Left ventricle myocardium inferior (tissue), 1 donor: ENCODE measurements around the gene RAB33A. TPM values are rescaled to one million over a fixed set of nuclear protein-coding genes. Genes with fewer than 3 reads are reported as not detected.

Experiments used
- DNase-seq: peaks from one replicate; pipeline ENCODE4 v3.0.0-alpha.2; 2020
- H3K27ac ChIP-seq: fragments of 200-600 bp; replicated peaks from 2 replicates; pipeline ENCODE4 v1.8.0; 2021
- H3K27me3 ChIP-seq: fragments of 200-600 bp; 2 replicates; pipeline ENCODE4 v1.8.0; 2021; ENCODE audit warnings: low read depth
- H3K36me3 ChIP-seq: fragments of 200-600 bp; 2 replicates; pipeline ENCODE4 v1.8.0; 2021
- H3K4me1 ChIP-seq: fragments of 200-600 bp; 2 replicates; pipeline ENCODE4 v1.8.0; 2021
- H3K4me3 ChIP-seq: fragments of 200-600 bp; 2 replicates; pipeline ENCODE4 v1.8.0; 2021; ENCODE audit warnings: mild to moderate bottlenecking, moderate library complexity
- H3K9me3 ChIP-seq: fragments of 200-600 bp; replicated peaks from 2 replicates; pipeline ENCODE4 v1.8.0; 2021
- CTCF ChIP-seq: fragments of 200-600 bp; IDR thresholded peaks from 2 replicates; pipeline ENCODE4 v1.8.0; 2021; ENCODE audit warnings: antibody characterized with exemption, mild to moderate bottlenecking, borderline replicate concordance
- intact Hi-C: fragments of 100-400 bp; cut with micrococcal nuclease; formaldehyde crosslinking; loops from one replicate; pipeline ENCODE4 v1.11.0; 2022
- total RNA-seq: library from RNA; stranded (reverse); fragmentation: NEBNext Ultra II Directional; extraction: Animal tissue kit (Norgen Biotek cat#: 25700); gene quantifications from one replicate; pipeline ENCODE4 v1.2.1, GENCODE V29; 2021
- donor health status: DM: no; HTN: yes; CAD: no; lungs with severe emphysema.

Gene RAB33A
- total RNA-seq, 1 donor from 2014 or later = 0.41 TPM

DNA sequence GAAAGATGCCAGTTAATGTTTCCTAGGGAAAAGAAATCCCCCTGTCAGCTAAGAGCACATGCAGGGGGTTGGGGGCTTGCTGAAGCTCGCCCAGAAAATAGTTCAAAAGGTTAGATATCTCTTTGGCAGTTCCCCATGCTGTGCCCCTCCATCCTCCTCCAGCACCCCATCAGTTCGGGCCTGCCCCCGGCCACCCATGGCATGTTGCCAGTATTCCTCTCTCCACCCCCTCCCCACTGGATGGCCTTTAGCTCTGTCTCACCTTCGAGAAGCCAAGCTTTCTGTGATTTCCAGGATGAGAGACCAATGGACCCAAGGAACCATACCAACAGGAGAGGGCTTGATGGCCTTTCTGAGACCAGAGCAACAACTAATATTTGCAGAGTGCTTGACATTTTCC lies 5.2 kb downstream of the RAB33A start:
- no peak for TF ChIP-seq CTCF
- Histone ChIP-seq H3K36me3 (no peaks in the 10 kb centered on the region), H3K27me3 (no peaks in the 10 kb centered on the region), H3K9me3 (no peaks in the 10 kb centered on the region), H3K4me1 (peaks cover 29% of the 10 kb centered on the region), H3K27ac (no peak overlapping the region), H3K4me3 (no peak overlapping the region)
- no peak for DNase-seq
- intact Hi-C loops = no loop called here

DNA sequence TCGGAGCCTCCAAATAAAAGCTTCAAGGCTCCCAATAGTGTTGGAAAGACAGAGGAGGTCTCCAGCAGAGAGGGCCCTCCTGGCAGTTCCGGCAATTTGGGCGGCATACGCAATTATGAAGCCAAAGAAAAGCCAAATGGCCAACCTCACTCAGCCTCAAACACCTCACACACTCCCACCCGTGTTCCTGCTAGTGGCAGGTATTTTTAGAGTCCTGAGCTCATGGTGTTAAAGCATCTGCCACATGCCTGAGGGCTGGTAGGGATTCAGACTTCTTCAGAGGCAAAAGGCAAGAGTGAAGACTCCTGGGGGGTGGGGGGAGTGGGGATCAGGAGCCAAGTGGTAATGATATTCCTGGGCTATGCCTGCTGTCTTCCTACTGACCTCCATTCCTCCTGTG lies 7.4 kb downstream of the RAB33A start:
- Histone ChIP-seq H3K27ac (no peak overlapping the region), H3K9me3 (no peaks in the 10 kb centered on the region), H3K4me1 (peaks cover 9% of the 10 kb centered on the region), H3K36me3 (no peaks in the 10 kb centered on the region), H3K27me3 (no peaks in the 10 kb centered on the region), H3K4me3 (no peak overlapping the region)
- DNase-seq = no peak
- TF ChIP-seq CTCF = no peak
- intact Hi-C loops = no loop called here

DNA sequence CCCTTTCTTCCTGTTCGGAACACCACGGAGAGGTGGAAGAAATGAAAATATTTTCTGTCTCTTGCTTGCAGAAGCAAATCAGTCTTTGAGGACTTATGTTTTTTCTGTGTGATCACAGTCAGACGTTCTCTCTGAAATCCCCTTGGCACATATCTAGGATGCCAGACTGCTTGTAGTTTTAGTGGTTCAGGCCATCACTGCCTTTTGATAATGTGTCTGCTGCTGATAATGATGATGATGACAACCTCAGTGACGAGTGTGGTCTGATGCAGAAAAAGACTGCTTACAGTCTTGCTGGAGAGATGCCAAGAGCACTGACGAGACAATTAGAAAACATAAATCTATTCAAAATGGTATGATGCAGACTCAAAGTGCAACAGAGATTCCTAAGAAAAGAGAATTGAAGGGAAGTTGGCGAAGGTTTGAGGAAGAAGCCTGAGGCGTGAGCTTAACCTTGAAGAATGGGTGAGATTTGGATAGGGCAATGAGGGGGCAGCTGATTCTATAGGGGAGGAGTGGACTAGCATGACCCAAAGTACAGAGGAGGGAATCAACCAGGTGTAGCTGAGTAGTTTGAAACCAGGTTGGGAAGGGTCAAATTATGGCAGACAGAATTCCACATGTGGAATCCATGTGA lies 7.9 kb downstream of the RAB33A start:
- peaks cover 4% of the 10 kb centered on the region for H3K4me1 ChIP-seq
- intact Hi-C loops = no loop called here
- H3K4me3 ChIP-seq = no peak overlapping the region
- no peaks in the 10 kb centered on the region for H3K27me3 ChIP-seq
- TF ChIP-seq CTCF = no peak
- H3K27ac ChIP-seq = no peak overlapping the region
- no peaks in the 10 kb centered on the region for H3K36me3 ChIP-seq
- H3K9me3 ChIP-seq = no peaks in the 10 kb centered on the region
- no peak for DNase-seq

- no peak overlapping the region for H3K27ac ChIP-seq
- H3K27me3 ChIP-seq = no peaks in the 10 kb centered on the region
- H3K4me3 ChIP-seq = no peak overlapping the region
- TF ChIP-seq CTCF = no peak
- DNase-seq = no peak
- no peaks in the 10 kb centered on the region for H3K9me3 ChIP-seq
- H3K36me3 ChIP-seq = no peaks in the 10 kb centered on the region
- H3K4me1 ChIP-seq = no peaks in the 10 kb centered on the region
- intact Hi-C loops = no loop called here
These were observed 12.4 kb downstream of the RAB33A start for GRCh38 chrX:130184168-130184567.

DNA sequence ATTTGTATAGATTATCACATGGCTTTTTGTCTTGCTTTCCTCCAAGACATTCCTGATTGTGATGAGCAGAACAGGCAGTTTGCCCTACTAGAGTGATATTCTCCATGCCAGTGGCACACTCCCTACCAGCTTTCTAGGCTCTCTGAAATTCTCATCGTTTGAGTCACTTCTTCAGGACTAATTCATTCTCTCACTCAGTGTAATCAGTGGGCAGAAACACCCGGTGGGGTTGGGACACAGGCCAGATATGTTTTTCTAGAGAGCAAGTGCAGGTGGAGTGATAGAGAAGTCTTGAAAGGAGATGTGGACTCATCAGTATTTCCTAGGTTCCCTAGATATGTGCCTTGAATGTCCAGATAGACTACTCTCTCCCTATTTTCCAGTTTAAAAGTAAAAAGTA lies 13.1 kb downstream of the RAB33A start:
- no peaks in the 10 kb centered on the region for H3K9me3 ChIP-seq
- no peak for TF ChIP-seq CTCF
- intact Hi-C loops = no loop called here

More for the DNA sequence above, 13.1 kb downstream of the RAB33A start:
- H3K36me3 ChIP-seq = no peaks in the 10 kb centered on the region
- no peaks in the 10 kb centered on the region for H3K27me3 ChIP-seq
- H3K27ac ChIP-seq = no peak overlapping the region
- no peak overlapping the region for H3K4me3 ChIP-seq
- no peaks in the 10 kb centered on the region for H3K4me1 ChIP-seq
- no peak for DNase-seq
